ENCODE results near the gene GP2.
"Not testable (repeated sequence)": the region's sequence is repeated elsewhere in the genome, so short reads cannot be mapped to it uniquely, and the experiment has no call there.

Gene GP2

DNA sequence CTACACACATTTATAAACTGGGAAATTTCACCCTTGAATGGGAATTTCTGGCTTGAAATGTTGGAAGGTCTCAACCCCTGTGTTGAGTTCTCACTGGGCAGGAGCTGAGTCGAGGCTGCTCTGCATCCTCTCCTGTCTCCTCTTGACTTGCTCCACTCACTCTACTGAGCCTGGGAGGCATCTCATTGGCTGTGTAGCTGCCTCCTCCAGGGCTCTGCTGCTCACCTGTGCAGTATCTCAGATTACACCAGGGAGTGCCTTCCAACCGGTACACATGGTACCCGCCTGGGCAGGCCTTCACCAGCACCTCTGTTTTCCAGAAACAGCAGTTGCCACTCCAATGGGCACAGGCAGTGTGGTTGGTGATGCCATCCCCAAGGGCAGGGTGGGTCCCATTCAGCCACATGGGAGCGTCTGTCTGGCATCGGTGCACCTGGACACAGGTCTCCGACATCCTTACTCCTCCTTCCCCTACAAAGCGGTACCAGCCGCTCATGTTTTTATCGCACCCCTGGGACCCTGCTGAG, 3.7 kb downstream of the GP2 start:
- DNase-seq: no peak

GRCh38 chr16:20322696-20323095, 4.6 kb downstream of the GP2 start:
- no peak for DNase-seq

DNA sequence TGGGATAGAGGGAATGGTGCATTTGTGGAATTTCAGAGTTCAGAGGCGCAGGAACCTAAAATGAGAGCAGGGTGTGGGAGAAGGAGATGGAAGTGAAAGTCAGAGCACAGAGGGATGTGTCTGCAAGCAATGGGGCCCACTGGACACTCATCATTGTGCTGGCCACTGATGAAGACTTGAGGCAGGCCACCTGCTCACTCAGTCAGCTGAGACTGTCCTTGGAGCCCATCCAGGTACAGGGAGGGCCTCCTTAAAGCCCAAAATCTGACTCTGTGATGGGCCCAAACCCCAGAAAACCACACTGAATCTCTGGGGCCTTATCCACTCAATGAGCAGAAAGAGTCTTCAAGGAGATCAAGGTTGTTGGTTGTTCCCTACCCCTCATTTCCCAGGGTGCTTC, 5.6 kb downstream of the GP2 start:
- DNase-seq: no peak

- not testable (repeated sequence) for DNase-seq
These were observed 6.3 kb downstream of the GP2 start for GRCh38 chr16:20321051-20321450.

DNA sequence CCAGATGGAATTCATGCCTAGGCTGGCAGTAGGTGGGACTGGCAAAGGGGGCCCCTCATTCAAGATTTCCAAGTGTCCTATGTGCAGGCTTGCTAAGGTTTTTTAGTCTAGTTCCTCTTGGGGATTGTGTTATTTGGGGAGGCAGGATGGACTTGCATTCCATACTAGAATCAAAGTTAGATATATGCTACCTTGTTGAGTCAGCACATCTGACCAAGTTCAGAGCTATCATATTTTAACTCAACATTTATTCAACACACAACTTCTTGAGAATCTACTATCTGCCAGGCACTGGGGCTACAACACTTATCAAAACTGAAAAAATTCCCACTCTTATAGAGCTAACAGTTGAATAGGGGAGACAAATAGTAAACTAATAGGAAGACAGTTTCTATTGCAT, 6.7 kb downstream of the GP2 start:
- DNase-seq: no peak

DNA sequence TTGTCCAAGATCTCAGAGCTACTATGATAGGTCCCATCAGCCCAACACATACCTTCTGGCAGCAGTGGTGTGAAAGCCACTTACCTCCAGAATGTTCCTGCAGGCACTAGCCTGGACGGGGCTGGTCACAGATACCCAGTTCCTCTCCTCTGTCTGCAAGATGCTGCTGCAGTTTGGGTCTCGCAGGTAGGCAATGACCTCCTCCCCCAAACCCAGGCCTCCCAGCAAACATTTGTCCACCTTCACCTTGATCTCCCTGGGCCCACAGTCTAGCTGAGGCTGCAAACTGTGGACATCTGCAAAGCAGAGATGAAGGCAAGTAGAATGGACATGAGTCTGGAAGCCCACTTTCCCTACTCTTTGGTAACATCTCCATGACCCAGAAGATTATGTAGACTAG, 7.1 kb downstream of the GP2 start:
- no peak for DNase-seq

DNA sequence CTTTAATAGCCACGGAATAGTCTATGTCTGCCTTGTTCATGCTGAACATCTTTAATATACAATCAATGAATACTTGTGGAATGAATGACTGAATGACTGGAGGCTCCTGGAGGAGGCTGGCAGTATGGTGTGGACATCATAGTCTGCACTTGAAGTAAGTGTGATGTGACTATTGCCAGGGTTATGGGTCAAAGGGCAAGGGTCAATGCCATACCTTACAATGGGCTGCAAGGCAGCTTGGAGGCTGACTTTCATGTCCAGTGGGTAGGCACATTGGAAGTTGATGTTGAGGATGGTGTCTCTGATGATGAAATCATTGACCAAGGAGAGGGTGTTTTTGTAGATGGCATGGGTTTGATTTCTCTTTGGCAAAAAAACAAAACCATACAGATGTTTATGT, 7.9 kb downstream of the GP2 start:
- DNase-seq: no peak

GRCh38 chr16:20318437-20318836, 8.9 kb downstream of the GP2 start:
- no peak for DNase-seq

GRCh38 chr16:20318006-20318405, 9.3 kb downstream of the GP2 start:
- DNase-seq: no peak

DNA sequence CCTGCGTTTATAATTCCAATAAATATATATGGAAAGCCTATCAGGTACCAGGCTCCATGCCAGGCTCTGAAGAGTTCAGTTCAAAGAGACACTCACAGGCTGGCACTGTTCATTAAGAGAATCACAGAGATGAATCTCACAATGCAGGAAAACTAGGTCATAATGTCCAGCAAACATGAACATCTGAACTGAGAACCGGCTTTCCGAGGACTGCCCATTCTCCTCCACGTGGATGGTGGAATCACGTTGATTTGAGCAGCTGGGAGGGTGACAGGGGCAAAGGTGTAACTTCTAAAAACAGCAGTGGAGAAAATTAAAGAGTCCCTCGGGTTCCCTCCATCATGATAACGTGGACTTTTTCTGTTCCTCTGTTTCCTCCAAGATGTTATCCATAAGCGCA, 10.2 kb downstream of the GP2 start:
- no peak for DNase-seq

DNA sequence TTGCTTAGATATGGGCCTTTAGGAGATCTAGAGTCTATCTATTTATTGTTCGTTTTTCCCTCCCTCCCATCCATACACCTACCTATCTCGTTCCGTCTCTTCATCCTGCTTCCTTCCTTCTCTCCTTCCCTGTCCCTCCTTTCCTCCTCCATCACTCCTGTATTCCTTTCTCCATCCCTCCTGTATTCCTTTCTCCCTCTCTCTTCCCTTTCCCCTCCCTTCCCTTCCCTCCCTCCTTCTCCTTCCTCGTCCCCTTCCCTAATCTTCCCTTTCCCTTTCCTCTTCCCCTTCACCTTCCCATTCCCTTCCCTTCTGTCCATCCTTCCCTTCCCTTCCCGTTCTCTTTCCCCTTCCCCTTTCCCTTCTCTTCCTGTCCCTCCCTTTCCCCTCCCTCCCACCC, 10.6 kb downstream of the GP2 start:
- DNase-seq: no peak

DNA sequence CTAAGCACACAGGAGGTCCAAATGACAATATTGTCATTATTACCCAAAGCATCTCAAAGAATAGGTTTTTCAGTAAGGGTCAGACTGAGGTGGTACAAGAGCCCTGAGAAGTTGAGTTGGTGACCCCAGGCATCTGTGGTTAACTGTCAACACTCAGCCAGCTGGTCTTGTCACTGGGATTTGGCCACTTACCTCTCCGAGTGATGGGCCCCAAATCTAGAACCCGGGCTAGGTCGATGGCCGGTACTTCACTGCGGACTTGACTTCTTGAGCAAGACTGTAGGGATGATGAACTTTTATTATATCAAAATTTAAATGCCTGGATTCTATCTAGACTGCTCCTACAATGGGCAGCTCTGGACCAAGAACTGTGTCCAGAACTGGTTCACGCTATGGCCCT, 11.5 kb downstream of the GP2 start:
- DNase-seq: no peak

- no peak for DNase-seq
These were observed 12.7 kb downstream of the GP2 start for GRCh38 chr16:20314575-20314974.

GRCh38 chr16:20313741-20314140, 13.6 kb downstream of the GP2 start:
- no peak for DNase-seq

DNA sequence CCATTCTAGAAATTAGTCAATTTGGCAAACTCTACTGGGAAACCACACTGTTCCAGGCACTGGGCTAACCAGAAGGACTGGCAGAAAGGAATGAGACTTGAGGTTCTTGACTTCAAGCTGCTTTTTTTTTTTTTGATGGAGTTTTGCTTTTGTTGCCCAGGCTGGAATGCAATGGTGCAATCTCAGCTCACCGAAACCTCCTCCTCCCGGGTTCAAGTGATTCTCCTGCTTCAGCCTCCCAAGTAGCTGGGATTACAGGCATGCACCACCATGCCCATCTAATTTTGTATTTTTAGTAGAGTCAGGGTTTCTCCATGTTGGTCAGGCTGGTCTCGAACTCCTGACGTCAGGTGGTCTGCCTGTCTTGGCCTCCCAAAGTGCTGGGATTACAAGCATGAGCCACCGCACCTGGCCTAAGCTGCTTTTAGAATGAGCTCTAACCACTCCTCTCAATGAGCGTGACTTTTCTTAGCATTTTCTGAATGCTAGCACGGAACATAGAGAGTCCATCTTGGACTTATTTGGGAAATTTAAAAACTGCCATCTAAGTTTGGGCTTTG, 14.7 kb downstream of the GP2 start:
- DNase-seq: not testable (repeated sequence)

DNA sequence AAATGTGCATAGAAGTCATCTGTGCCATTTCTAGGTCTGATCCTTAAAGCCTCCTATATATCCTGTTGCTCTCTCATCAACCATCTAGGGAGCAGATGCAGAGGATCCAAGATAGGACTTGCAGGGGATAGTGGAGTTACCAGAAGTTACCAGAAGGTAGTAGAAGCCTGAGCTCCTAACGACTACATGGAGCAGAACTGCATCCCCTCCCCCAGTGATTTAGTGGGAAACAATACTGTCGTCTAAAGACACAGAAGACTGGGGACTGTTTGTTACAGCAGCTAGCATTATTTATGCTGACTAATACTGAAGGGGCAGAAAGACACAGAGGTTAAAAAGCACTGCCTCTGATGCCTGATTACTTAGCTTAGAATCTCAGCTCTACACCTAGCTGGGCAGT, 15.8 kb downstream of the GP2 start:
- DNase-seq: no peak

DNA sequence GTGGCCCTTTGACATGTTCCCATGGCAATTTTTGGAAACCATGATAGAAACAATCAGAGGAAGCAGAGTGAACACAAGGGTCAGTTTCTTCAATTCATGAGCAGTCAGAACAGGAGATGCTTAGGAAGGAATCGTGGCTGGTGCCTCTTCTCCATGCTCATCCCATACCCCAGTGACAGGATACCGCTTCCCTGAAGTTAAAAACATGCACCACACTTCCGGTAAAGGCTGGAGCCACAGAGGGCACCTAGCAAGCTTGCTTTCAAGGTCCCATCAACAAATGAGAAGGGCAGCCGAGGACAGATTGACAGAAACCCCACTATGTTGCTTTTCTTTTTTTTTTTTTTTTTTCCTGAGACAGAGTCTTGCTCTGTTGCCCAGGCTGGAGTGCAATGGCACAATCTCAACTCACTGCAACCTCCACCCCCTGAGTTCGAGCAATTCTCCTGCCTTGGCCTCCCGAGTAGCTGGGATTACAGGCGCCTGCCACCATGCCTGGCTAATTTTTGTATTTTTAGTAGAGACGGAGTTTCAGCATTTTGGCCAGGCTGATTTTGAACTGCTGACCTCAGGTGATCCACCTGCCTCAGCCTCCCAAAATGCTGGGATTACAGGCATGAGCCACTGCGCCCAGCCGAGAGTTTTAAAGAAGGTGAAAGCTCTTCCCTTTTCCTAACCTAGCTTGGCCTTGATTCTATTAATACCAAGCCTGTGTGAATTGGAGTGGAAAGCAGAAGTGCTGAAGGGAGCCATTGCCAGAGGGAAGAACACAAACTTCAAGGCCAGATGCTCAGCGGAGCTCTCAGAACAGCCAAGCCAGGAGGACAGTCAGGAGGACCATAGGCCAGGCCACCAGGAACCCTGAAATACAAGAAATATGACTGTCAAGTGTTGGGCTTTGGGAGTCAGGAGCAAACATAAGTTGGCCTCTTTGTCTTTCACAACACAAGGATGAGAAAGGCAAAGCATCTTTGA, 16.6 kb downstream of the GP2 start:
- DNase-seq: no peak

DNA sequence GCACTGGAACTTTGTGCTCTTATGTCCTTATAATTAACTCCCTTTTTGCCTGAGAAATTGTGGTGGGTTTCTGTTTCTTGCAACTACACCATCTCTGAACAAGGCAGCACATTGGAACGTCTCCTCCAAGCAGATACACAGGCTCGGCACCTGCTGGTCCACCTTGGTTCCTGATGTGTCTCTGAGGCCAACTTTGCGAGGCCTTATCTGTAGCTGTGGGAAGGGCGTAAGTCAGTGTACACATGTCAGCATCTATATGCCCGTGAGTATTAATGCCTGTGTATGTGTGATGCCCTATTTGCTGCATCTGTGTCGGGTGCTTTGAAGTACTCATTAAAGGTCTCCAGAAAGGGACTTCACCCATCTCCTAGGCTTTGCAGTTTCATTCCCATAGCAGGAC, 17.5 kb downstream of the GP2 start:
- no peak for DNase-seq

DNA sequence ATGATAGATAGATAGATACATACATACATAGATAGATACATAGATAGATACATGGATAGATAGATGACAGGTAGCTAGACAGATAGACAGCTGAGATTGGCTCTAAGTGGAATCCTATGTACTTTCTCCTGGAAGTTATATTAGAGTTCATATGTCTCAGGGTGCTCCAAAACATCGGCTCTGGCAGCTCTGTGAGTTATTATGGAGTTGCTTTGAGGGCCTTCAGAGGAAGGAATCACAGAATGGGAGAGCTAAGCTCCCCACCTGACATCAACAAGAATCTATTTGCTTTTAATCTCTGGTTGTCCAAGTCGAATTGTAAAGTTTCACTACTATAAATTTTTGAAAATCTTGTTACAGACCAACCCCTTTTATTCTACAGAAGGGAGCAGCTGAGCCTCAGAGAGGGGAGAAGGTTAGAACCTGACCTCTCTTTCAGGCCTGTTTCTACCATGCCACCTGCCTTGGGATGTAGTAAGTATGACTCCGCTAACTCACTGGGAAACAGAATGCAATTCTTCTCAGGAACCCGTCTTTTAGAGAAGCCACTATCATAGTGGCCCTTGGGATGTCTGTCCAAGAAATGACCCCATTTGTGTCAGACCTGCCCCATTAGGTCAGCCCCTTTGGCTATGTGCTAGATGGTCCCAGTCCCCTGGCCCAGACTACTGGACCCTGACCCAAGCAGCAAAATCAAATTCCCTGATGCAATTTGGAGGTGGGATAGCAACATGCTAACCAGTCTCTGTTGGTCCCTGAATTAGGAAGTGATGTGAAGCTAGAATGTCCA, 18.3 kb downstream of the GP2 start:
- DNase-seq: no peak

DNA sequence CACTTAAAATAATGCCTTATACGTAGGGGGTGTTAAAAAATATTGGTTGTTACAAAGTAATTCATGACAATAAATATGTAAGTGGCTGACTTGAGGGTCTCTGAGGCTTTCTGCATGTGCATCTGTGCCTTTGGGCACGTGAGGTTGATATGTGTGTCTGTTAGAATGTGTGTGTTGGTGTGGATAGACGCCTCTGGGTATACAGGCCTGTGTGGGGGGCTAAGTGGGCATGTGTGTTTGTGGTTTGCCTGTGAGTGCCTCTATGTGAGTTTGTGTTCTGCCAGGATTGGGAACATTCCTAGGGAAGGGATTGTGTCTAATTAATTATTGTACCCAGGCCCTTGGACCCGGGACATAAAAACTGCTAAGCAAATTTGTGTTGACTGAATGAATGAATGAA, 19.0 kb downstream of the GP2 start:
- no peak for DNase-seq

GRCh38 chr16:20307791-20308190, 19.5 kb downstream of the GP2 start:
- DNase-seq: no peak

- no peak for DNase-seq
These were observed 20.1 kb downstream of the GP2 start for GRCh38 chr16:20307240-20307671.

- DNase-seq: no peak
These were observed 20.9 kb downstream of the GP2 start for GRCh38 chr16:20306401-20306800.

- DNase-seq: no peak
These were observed 24.3 kb downstream of the GP2 start for GRCh38 chr16:20303012-20303411.
